Ishikawa (cell line): ENCODE measurements around the gene NEK1.

Source experiments
- CREB1 ChIP-seq: IDR thresholded peaks from 2 replicates; pipeline ENCODE4 v1.6.1; 2012; ENCODE audit warnings: low read depth
- EGR1 ChIP-seq: IDR thresholded peaks from 2 replicates; pipeline ENCODE4 v1.6.1; 2012
- EP300 ChIP-seq: IDR thresholded peaks from 2 replicates; pipeline ENCODE4 v1.6.1; 2012; ENCODE audit warnings: borderline replicate concordance
- FOXM1 ChIP-seq: IDR thresholded peaks from 2 replicates; pipeline ENCODE4 v1.6.1; 2012; ENCODE audit warnings: low read depth, borderline replicate concordance
- RAD21 ChIP-seq: IDR thresholded peaks from 2 replicates; pipeline ENCODE4 v1.6.1; 2012; ENCODE audit warnings: low read depth
- TAF1 ChIP-seq: IDR thresholded peaks from 2 replicates; pipeline ENCODE4 v1.6.1; 2012; ENCODE audit warnings: low read depth, mild to moderate bottlenecking
- YY1 ChIP-seq: IDR thresholded peaks from 2 replicates; pipeline ENCODE4 v1.6.1; 2012; ENCODE audit warnings: low read depth
- ZBTB7A ChIP-seq: IDR thresholded peaks from 2 replicates; pipeline ENCODE4 v1.6.1; 2012; ENCODE audit warnings: low read depth
- TF ChIP-seq, protein P1 (sequence below): IDR thresholded peaks from 2 replicates; pipeline ENCODE4 v1.6.1; 2012

GRCh38 chr4:169464080-169464479, 148.3 kb downstream of the NEK1 start:
- no peak for TF ChIP-seq YY1
- no peak for TF ChIP-seq FOXM1
- TF ChIP-seq ZBTB7A: no peak
- TF ChIP-seq, protein P1, sequence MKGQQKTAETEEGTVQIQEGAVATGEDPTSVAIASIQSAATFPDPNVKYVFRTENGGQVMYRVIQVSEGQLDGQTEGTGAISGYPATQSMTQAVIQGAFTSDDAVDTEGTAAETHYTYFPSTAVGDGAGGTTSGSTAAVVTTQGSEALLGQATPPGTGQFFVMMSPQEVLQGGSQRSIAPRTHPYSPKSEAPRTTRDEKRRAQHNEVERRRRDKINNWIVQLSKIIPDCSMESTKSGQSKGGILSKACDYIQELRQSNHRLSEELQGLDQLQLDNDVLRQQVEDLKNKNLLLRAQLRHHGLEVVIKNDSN: no peak
- no peak for TF ChIP-seq RAD21
- no peak for TF ChIP-seq TAF1
- TF ChIP-seq EGR1: no peak
- no peak for TF ChIP-seq EP300
- no peak for TF ChIP-seq CREB1
